ENCODE results near the gene PAGE4.

GRCh38 chrX:49838374-49838773 is 9.3 kb downstream of the PAGE4 start:
- TF ChIP-seq MTA3 (IDR thresholded peaks at IDR 0.05; ENCODE audit: borderline replicate concordance) (no peak), ARHGAP35 (IDR thresholded peaks at IDR 0.05; ENCODE audit: partially characterized antibody) (no peak), HNRNPUL1 (IDR thresholded peaks at IDR 0.05; ENCODE audit: low read length) (no peak), JUNB (CRISPR knock-in tag; conservative IDR thresholded peaks at IDR 0.05) (no peak), REST (IDR thresholded peaks at IDR 0.05; ENCODE audit: borderline replicate concordance) (peak; percentile 39; the same call in 1 of the 2 replicates), REST (CRISPR knock-in tag; IDR thresholded peaks at IDR 0.05; ENCODE audit: low read depth) (no peak), TEAD1 (CRISPR knock-in tag; IDR thresholded peaks at IDR 0.05) (no peak), NRF1 (conservative IDR thresholded peaks at IDR 0.05 in 1 of 2, IDR thresholded peaks at IDR 0.05 in 1 of 2) (no peak), ZC3H4 (CRISPR knock-in tag; IDR thresholded peaks at IDR 0.05; ENCODE audit: borderline replicate concordance) (no peak)
